HL-60 (cell line): ENCODE data around the gene ZIC5.

Experiments
- DNase-seq, 2 experiments: peaks; one replicate each; pipeline ENCODE4 v3.0.0-alpha.2; 2010 to 2020; ENCODE audit warnings: low read depth in 1 of 2, low spot score in 1 of 2
- H3K27ac ChIP-seq: fragments of 250-450 bp; sonication (Bioruptor Pico); replicated peaks from 2 replicates; pipeline ENCODE4 v1.5.1; 2020; ENCODE audit warnings: mild to moderate bottlenecking, moderate library complexity
- H3K27me3 ChIP-seq: fragments of 250-450 bp; sonication (Bioruptor Pico); 2 replicates; pipeline ENCODE4 v1.5.1; 2021; ENCODE audit warnings: mild to moderate bottlenecking, moderate library complexity; ENCODE audit not compliant: insufficient read depth, poor library complexity, severe bottlenecking
- H3K4me3 ChIP-seq: replicated peaks from 2 replicates; pipeline ENCODE4 v1.5.1; 2011; ENCODE audit warnings: mild to moderate bottlenecking, control low read depth, low read length; ENCODE audit not compliant: insufficient read depth
- CTCF ChIP-seq: IDR thresholded peaks from one replicate; pipeline ENCODE4 v1.5.1; 2011; ENCODE audit warnings: low read length, control low read depth, inconsistent platforms; ENCODE audit not compliant: insufficient read depth
- GABPA ChIP-seq: IDR thresholded peaks from 2 replicates; pipeline ENCODE4 v1.6.1; 2012; ENCODE audit warnings: low read depth
- POLR2AphosphoS5 ChIP-seq: IDR thresholded peaks from 2 replicates; pipeline ENCODE4 v1.6.1; 2012; ENCODE audit warnings: low read depth
- REST ChIP-seq: IDR thresholded peaks from 2 replicates; pipeline ENCODE4 v1.6.1; 2012; ENCODE audit warnings: low read depth; ENCODE audit not compliant: insufficient replicate concordance
- SPI1 ChIP-seq: IDR thresholded peaks from 2 replicates; pipeline ENCODE4 v1.6.1; 2012; ENCODE audit warnings: low read depth, mild to moderate bottlenecking, borderline replicate concordance

The ZIC5 gene

GRCh38 chr13:99979453-99980200 lies 8.1 kb upstream of the ZIC5 start:
- TF ChIP-seq REST (no peak), CTCF (no peak), GABPA (no peak), POLR2AphosphoS5 (no peak), SPI1 (no peak)
- Histone ChIP-seq H3K27ac (no peak overlapping the region), H3K27me3 (peaks cover 83% of the 10 kb centered on the region), H3K4me3 (no peak overlapping the region)
- DNase-seq: no peak

- no peak for DNase-seq
Measured at GRCh38 chr13:99978799-99979452, 7.4 kb upstream of the ZIC5 start.

More at GRCh38 chr13:99978799-99979452, 7.4 kb upstream of the ZIC5 start:
- H3K4me3 ChIP-seq: no peak overlapping the region
- TF ChIP-seq SPI1 (no peak), POLR2AphosphoS5 (no peak), GABPA (no peak), CTCF (no peak), REST (no peak)
- H3K27ac ChIP-seq: no peak overlapping the region
- peaks cover 83% of the 10 kb centered on the region for H3K27me3 ChIP-seq
